Hypothalamus (tissue), 51 donors: ENCODE measurements around the gene ARFRP1.

Source experiments
- DNase-seq, 51 donors: peaks; one replicate each; lab custom pipeline; 2025; lab: John Stamatoyannopoulos, UW

ARFRP1 gene

GRCh38 chr20:63707558-63708300 is at the start of gene ARFRP1, which contains the start of gene ZGPAT:
Gene ARFRP1, minus strand, starts transcription at chr20:63707976. Its CDS starts 885 bp downstream, at chr20:63707091.
Gene ZGPAT, plus strand, starts transcription at chr20:63708039. Its CDS starts 542 bp downstream, at chr20:63708581.
- DNase-seq: peak; percentile 35 to 98 (median 84)

GRCh38 chr20:63756648-63756991 is 48.8 kb upstream of the ARFRP1 start:
- no peak for DNase-seq

DNA sequence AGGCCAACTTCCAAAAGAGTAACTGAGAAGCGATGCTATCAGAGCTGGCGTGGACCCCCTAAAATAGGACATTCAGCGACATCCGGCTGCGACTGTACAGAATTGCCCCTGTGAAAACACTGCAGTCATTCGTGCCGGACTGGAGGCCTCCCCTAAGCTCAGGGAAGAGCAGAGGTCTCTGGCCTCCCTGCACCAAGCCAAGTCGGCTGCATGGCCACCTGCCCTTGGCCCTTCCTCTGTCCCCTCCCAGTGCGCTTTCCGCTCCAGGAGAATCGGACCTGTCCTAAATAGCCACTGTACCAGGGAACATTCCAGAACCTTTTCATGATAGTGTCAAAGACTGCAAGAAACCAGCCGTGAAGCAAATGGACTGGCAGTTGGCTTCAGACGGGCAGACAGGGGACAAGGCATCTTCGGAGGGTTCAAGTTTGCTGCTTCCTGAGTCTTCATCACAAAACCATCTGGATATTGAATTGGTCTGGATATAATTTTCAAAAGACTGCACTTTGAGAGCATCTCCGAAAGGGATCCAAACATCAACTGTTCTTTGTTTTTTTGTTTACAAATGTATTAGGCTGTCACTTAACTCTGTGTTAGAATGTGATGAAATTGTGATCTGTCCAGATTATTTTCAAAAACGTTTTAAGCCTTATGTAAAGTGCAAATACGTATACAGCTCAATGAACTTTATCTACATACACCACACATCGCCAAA is 48.3 kb upstream of the ARFRP1 start:
- no peak for DNase-seq

GRCh38 chr20:63754008-63754407 is 46.2 kb upstream of the ARFRP1 start:
- no peak for DNase-seq

DNA sequence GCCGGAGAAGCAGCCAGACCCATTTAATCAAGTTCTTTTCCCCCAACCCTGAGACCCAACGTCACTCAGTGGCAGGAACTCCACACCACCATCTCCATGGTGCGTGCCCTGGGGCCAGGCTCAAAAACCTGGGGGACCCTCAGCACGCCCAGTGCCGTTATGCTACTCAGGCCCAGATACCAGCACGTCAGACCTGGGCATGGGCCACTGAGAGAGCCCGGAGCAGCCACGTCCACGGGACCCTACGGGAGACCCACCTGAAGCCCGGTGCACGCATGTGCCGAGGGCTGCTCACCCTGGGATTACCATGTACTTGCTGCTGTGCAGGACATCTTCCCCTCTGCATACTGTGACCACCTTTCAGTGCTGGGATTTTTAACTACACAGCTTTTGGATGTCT is 45.6 kb upstream of the ARFRP1 start:
- no peak for DNase-seq

DNA sequence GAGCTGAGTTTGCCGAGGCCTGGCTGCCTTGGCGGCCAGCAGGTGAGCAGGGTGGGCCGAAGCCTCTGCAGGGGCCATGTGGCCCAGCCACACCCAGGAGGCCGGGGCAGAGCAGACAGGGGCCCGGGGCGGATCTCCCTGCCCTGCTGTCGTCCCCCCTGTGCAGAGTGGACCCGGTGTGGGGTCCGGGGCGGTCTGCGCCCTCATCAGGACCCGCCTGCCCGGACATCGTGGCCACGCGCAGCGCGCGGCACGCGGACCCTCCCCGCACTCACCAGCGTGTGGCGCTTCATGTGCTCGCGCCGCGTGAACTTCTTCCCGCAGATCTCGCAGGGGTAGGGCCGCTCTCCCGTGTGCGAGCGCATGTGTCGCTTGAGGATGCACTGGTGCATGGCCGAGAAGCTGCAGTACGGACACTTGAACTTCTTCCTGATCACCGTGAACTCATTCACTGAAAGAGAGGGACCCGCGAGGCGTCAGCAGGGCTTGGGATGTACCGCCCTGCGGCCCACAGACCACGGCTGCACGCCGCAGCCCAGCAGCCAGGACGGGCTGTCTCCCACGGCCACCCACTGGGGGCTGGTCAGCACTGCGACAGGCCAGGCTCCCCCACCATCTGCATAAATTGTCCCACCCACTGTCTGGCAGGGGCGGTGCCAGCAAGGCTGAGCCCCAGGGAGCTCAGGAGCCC is 44.8 kb upstream of the ARFRP1 start:
- DNase-seq: no peak

DNA sequence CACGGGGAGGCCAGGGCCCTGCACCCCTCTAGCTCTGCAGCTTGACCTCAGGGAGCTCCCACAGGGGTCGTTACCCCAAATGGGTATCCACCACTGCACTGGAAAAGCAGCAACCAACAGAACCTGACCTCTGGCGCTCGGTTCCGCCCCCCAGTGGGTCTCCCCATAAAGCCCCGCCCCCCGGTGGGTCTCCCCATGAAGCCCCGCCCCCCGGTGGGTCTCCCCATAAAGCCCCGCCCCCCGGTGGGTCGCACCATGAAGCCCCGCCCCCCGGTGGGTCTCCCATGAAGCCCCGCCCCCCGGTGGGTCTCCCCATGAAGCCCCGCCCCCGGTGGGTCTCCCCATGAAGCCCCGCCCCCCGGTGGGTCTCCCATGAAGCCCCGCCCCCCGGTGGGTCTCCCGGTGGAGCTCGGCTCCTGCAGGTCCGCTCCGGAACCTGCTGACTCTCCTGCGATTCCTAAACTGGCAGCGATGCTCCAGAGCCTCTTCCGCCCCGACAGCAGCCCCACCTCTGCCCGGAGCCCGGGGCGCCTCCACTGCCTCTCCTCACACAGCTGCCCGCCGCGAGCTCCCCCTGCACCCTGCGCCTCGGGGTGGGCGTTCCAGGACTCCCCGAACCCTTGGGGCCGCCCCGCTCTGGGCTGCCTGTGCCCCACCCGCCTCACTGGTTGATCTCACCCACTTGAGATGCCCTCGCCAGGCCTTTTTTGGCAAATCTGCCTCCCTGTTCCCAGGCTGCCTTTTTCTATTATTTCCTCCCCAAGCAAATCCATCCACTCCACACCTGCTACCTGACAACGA is 43.9 kb upstream of the ARFRP1 start:
- DNase-seq: no peak

DNA sequence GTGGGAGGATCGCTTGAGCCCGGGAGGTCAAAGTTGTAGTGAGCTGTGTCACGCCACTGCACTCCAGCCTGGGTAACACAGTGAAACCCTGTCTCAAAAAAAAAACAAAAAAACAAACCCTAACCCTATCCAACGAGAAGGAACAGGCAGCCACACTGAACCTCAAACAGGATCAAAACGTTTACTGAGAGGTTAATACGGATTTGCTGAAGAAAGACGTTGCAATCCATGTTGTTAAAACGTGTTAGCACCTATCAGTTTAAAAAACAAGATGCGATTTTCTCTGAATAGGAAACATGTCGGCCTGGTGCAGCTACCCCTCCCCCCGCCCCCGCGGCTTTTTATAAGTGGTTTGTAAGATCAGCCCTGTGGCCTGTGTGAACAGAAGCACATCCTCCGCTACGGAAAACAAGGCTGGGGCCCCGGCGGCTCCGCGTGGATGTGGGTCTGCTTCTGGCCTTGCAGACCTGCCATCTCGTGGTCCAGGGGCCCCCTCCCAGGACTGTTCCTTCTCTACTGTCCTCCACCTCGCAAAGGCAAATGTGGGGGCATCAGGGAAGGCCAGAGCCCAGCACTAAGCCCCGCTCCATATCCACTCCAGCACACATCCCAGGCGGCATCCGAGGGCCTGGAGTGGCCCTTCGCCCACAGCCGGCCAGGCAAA is 43.2 kb upstream of the ARFRP1 start:
- no peak for DNase-seq

GRCh38 chr20:63749597-63750508 is 42.1 kb upstream of the ARFRP1 start:
- peak in 13 of 51 donors; percentile 7 to 53 (median 26) for DNase-seq

- DNase-seq: no peak
Observed at GRCh38 chr20:63748934-63749270, 41.1 kb upstream of the ARFRP1 start.

- no peak for DNase-seq
Observed at GRCh38 chr20:63748070-63748933, 40.5 kb upstream of the ARFRP1 start.

- DNase-seq: no peak
Observed at GRCh38 chr20:63747622-63748069, 39.9 kb upstream of the ARFRP1 start.

- no peak for DNase-seq
Observed at GRCh38 chr20:63746751-63747315, 39.1 kb upstream of the ARFRP1 start.

- DNase-seq: no peak
Observed at GRCh38 chr20:63745961-63746731, 38.4 kb upstream of the ARFRP1 start.

- DNase-seq: no peak
Observed at GRCh38 chr20:63745424-63745805, 37.6 kb upstream of the ARFRP1 start.

DNA sequence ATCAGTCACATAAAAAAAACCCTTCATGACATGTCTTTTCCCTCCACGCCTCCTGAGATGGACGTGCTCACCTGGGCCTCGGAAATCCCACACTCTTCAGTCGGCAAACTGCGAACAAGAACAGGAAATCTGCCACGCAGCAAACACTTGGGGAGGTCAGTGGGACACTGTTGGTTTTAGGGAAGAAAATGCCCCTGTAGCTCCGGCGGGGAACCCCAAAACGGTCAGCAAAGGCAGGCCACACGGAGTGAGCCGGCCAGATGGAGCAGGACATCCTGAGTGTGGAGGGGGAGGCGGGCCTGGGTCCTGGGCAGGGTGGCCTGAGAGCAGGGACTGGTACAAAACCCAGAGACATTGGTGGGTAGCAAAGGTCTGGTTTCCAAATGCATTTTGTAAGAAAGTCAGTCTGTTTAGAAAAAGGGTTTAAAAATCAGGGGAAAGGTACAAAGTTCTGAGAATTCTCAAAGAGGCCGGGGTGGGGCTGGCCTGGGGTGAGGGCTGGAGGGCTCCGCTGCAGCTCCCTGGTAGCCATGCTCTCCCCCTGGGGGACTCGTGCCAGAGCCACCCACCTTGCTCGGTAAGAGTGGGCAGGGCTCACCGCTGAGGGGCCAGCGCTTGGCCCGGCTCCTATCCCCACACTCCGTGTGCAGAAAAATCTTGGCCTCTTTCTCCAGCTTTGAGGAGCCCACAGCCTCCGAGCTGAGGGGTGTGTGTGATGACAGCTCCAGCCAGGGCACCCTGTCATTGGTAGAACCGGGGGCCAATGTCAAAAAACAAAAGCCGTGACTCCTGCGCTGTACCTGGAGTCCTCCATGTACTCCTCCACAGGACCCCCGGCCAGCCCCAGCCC is 37.0 kb upstream of the ARFRP1 start:
- no peak for DNase-seq
